Measurements from ENCODE around the gene PLAC1. TPM values are rescaled to one million over a fixed set of nuclear protein-coding genes. Genes with fewer than 3 reads are reported as not detected.
A peak's percentile ranks its signal among the peaks of the same experiment; 100 is the strongest.

The PLAC1 gene
- total RNA-seq, 1 donor from 2014 or later, result 14.5 TPM

DNA sequence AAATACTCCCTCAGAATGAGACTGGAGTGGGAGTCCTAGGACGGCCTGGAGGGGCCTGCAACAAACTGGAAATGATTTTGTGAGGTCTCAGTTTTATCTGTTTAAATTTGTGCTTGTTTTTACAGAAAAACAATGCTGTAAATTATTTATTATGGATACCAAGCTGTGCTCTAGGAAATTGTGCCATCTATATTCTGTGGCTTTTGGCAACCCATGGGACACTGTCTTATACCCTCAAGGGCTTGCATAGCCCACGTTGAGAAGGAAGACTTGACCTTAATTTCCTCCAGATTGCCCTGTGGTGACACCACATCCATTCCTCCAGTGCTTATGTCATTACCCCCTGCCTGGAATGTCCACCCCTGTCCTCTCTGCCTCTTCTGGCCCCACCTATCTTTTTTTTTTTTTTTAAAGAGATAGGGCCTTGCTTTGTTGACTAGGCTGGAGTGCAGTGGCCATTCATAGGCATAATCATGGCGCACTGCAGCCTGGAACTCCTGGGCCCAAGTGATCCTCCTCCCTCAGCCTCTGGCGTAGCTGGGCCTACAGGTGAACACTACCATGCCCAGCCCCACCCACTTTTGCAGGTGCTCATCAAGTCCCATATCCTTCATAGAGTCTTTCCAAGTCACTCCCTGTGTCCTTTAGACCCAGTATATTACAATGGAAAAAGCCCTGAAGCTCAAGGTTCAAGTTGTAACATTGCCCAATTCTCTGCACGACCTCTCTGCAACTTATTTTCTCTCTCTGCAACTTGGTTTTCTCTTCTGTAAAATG is 120.9 kb downstream of the PLAC1 start:
- DNase-seq (ENCODE audit: low spot score in 2 of 2, unreplicated experiment in 2 of 2), result no peak
- Mint-ChIP-seq H3K4me3 (no peak overlapping the region), H3K36me3 (no peaks in the 10 kb centered on the region), H3K9me3 (peaks cover 18% of the 10 kb centered on the region), H3K4me1 (peaks cover 10% of the 10 kb centered on the region), H3K27me3 (ENCODE audit: low read depth) (no peaks in the 10 kb centered on the region), H3K27ac (peak overlapping the region; percentile 50)
- TF ChIP-seq, protein P1, sequence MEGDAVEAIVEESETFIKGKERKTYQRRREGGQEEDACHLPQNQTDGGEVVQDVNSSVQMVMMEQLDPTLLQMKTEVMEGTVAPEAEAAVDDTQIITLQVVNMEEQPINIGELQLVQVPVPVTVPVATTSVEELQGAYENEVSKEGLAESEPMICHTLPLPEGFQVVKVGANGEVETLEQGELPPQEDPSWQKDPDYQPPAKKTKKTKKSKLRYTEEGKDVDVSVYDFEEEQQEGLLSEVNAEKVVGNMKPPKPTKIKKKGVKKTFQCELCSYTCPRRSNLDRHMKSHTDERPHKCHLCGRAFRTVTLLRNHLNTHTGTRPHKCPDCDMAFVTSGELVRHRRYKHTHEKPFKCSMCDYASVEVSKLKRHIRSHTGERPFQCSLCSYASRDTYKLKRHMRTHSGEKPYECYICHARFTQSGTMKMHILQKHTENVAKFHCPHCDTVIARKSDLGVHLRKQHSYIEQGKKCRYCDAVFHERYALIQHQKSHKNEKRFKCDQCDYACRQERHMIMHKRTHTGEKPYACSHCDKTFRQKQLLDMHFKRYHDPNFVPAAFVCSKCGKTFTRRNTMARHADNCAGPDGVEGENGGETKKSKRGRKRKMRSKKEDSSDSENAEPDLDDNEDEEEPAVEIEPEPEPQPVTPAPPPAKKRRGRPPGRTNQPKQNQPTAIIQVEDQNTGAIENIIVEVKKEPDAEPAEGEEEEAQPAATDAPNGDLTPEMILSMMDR (IDR thresholded peaks at IDR 0.05; ENCODE audit: unreplicated experiment), result no peak

- no peaks in the 10 kb centered on the region for H3K27me3 Mint-ChIP-seq (ENCODE audit: low read depth)
- no peak overlapping the region for H3K4me3 Mint-ChIP-seq
- TF ChIP-seq, protein P1 (IDR thresholded peaks at IDR 0.05; ENCODE audit: unreplicated experiment), result no peak
- H3K4me1 Mint-ChIP-seq, result peaks cover 7% of the 10 kb centered on the region
- H3K27ac Mint-ChIP-seq, result no peak overlapping the region
- H3K36me3 Mint-ChIP-seq, result no peaks in the 10 kb centered on the region
- peaks cover 20% of the 10 kb centered on the region for H3K9me3 Mint-ChIP-seq
- DNase-seq (ENCODE audit: low spot score in 2 of 2, unreplicated experiment in 2 of 2), result no peak
Measured at GRCh38 chrX:134533952-134534351, 124.3 kb downstream of the PLAC1 start.

GRCh38 chrX:134533352-134533751 is 124.9 kb downstream of the PLAC1 start:
- TF ChIP-seq, protein P1 (IDR thresholded peaks at IDR 0.05; ENCODE audit: unreplicated experiment), result no peak
- Mint-ChIP-seq H3K4me1 (peaks cover 7% of the 10 kb centered on the region), H3K36me3 (no peaks in the 10 kb centered on the region), H3K27me3 (ENCODE audit: low read depth) (no peaks in the 10 kb centered on the region), H3K9me3 (peaks cover 17% of the 10 kb centered on the region), H3K4me3 (no peak overlapping the region), H3K27ac (no peak overlapping the region)
- no peak for DNase-seq (ENCODE audit: low spot score in 2 of 2, unreplicated experiment in 2 of 2)

- Mint-ChIP-seq H3K9me3 (peaks cover 16% of the 10 kb centered on the region), H3K27ac (no peak overlapping the region), H3K4me3 (no peak overlapping the region), H3K27me3 (ENCODE audit: low read depth) (no peaks in the 10 kb centered on the region), H3K36me3 (no peaks in the 10 kb centered on the region), H3K4me1 (no peaks in the 10 kb centered on the region)
- TF ChIP-seq, protein P1 (IDR thresholded peaks at IDR 0.05; ENCODE audit: unreplicated experiment), result no peak
- no peak for DNase-seq (ENCODE audit: low spot score in 2 of 2, unreplicated experiment in 2 of 2)
Measured at GRCh38 chrX:134530845-134531244, 127.4 kb downstream of the PLAC1 start.

- TF ChIP-seq, protein P1 (IDR thresholded peaks at IDR 0.05; ENCODE audit: unreplicated experiment), result no peak
- no peaks in the 10 kb centered on the region for H3K4me1 Mint-ChIP-seq
- H3K27ac Mint-ChIP-seq, result no peak overlapping the region
- H3K4me3 Mint-ChIP-seq, result no peak overlapping the region
- no peaks in the 10 kb centered on the region for H3K27me3 Mint-ChIP-seq (ENCODE audit: low read depth)
- H3K9me3 Mint-ChIP-seq, result peaks cover 18% of the 10 kb centered on the region
- DNase-seq (ENCODE audit: low spot score in 2 of 2, unreplicated experiment in 2 of 2), result no peak
- no peaks in the 10 kb centered on the region for H3K36me3 Mint-ChIP-seq
Measured at GRCh38 chrX:134529481-134529880, 128.8 kb downstream of the PLAC1 start.
